ENCODE results near the gene DENND4A. TPM values are rescaled to one million over a fixed set of nuclear protein-coding genes. Genes with fewer than 3 reads are reported as not detected.

The DENND4A gene
- total and polyA plus RNA-seq, 2 donors (not counting 1 experiment from before 2014, with no cell fraction given), result 24.4 to 103 TPM

GRCh38 chr15:65642594-65642993 lies 149.5 kb downstream of the DENND4A start:
- no peak for DNase-seq
- no peak for ATAC-seq (ENCODE audit: low read depth)
- peaks cover 11% of the 10 kb centered on the region for H3K4me1 Mint-ChIP-seq
- Histone ChIP-seq H3K4me3 (ENCODE audit: control extremely low read depth in 1 of 5, extremely low read depth in 1 of 5, insufficient read depth in 1 of 5, low read depth in 2 of 5, low read length in 4 of 5) (no peak overlapping the region), H3K36me3 (replicated peaks in 1 of 2; ENCODE audit: control extremely low read depth in 1 of 2, control insufficient read depth in 1 of 2, extremely low read depth in 1 of 2, insufficient read depth in 2 of 2, low read length in 1 of 2) (peaks cover 0 to 5% of the 10 kb centered on the region in 2 experiments), H2AFZ (ENCODE audit: insufficient read depth, low read depth, low read length, poor library complexity, severe bottlenecking) (no peak overlapping the region), H3K4me2 (replicated peaks; ENCODE audit: low read depth, low read length, poor library complexity, severe bottlenecking) (no peak overlapping the region), H3K9me3 (ENCODE audit: control extremely low read depth in 1 of 3, control insufficient read depth in 2 of 3, insufficient read depth in 1 of 3, low read length in 2 of 3) (no peaks in the 10 kb centered on the region), H3K4me1 (ENCODE audit: control insufficient read depth in 2 of 2, insufficient read depth in 2 of 2, low read length in 2 of 2) (peaks cover 0 to 10% of the 10 kb centered on the region in 2 donors), H3K27ac (ENCODE audit: low read length in 2 of 2) (no peak overlapping the region), H3K9ac (ENCODE audit: low read length) (no peak overlapping the region), H3K27me3 (replicated peaks in 1 of 4; ENCODE audit: control extremely low read depth in 1 of 4, control insufficient read depth in 3 of 4, insufficient read depth in 4 of 4, low read length in 3 of 4) (no peaks in the 10 kb centered on the region), H4K20me1 (ENCODE audit: control insufficient read depth, insufficient read depth, low read length, poor library complexity, severe bottlenecking) (no peaks in the 10 kb centered on the region), H3K79me2 (ENCODE audit: control insufficient read depth, insufficient read depth, low read length) (no peaks in the 10 kb centered on the region)
- ChIA-PET CTCF (interaction anchor here (1.9 kb wide), 2 partner anchors 10 to 187 kb away, joined by 6 read pairs; no protein-coding TSS in a partner anchor), POLR2A (no interaction called here)
- intact Hi-C loops (cut with micrococcal nuclease), result no loop called here
- no peaks in the 10 kb centered on the region for H3K27me3 Mint-ChIP-seq
- TF ChIP-seq EZH2 (IDR thresholded peaks at IDR 0.05; ENCODE audit: borderline replicate concordance, insufficient read depth, low read depth, low read length, poor library complexity, severe bottlenecking), result no peak
- TF ChIP-seq CTCF (IDR thresholded peaks at IDR 0.05), result no peak
- H3K4me3 Mint-ChIP-seq, result no peak overlapping the region
- WGBS (ENCODE audit: insufficient coverage), result 94% methylated on average over 4 of the region's 6 CpGs
- H3K27ac Mint-ChIP-seq, result no peak overlapping the region
- H3K9me3 Mint-ChIP-seq (ENCODE audit: insufficient read depth), result no peaks in the 10 kb centered on the region

GRCh38 chr15:65641768-65642475 lies 150.2 kb downstream of the DENND4A start:
- H3K4me1 Mint-ChIP-seq, result peaks cover 10% of the 10 kb centered on the region
- Histone ChIP-seq H3K27me3 (replicated peaks in 1 of 4; ENCODE audit: control extremely low read depth in 1 of 4, control insufficient read depth in 3 of 4, insufficient read depth in 4 of 4, low read length in 3 of 4) (no peaks in the 10 kb centered on the region), H2AFZ (ENCODE audit: insufficient read depth, low read depth, low read length, poor library complexity, severe bottlenecking) (no peak overlapping the region), H3K36me3 (replicated peaks in 1 of 2; ENCODE audit: control extremely low read depth in 1 of 2, control insufficient read depth in 1 of 2, extremely low read depth in 1 of 2, insufficient read depth in 2 of 2, low read length in 1 of 2) (peaks cover 0 to 5% of the 10 kb centered on the region in 2 experiments), H4K20me1 (ENCODE audit: control insufficient read depth, insufficient read depth, low read length, poor library complexity, severe bottlenecking) (no peaks in the 10 kb centered on the region), H3K27ac (ENCODE audit: low read length in 2 of 2) (no peak overlapping the region), H3K79me2 (ENCODE audit: control insufficient read depth, insufficient read depth, low read length) (no peaks in the 10 kb centered on the region), H3K4me3 (ENCODE audit: control extremely low read depth in 1 of 5, extremely low read depth in 1 of 5, insufficient read depth in 1 of 5, low read depth in 2 of 5, low read length in 4 of 5) (no peak overlapping the region), H3K4me1 (ENCODE audit: control insufficient read depth in 2 of 2, insufficient read depth in 2 of 2, low read length in 2 of 2) (peaks cover 0 to 10% of the 10 kb centered on the region in 2 donors), H3K4me2 (replicated peaks; ENCODE audit: low read depth, low read length, poor library complexity, severe bottlenecking) (no peak overlapping the region), H3K9ac (ENCODE audit: low read length) (no peak overlapping the region), H3K9me3 (ENCODE audit: control extremely low read depth in 1 of 3, control insufficient read depth in 2 of 3, insufficient read depth in 1 of 3, low read length in 2 of 3) (no peaks in the 10 kb centered on the region)
- H3K9me3 Mint-ChIP-seq (ENCODE audit: insufficient read depth), result no peaks in the 10 kb centered on the region
- ChIA-PET CTCF (interaction anchor here (0.8 to 5.5 kb wide), 5 partner anchors 11 to 215 kb away, joined by 3 to 42 read pairs (median 6); no protein-coding TSS in a partner anchor), POLR2A (no interaction called here)
- 78% methylated on average over 2 of the region's 6 CpGs for WGBS (ENCODE audit: insufficient coverage)
- no peaks in the 10 kb centered on the region for H3K27me3 Mint-ChIP-seq
- ATAC-seq (ENCODE audit: low read depth) (no peak), DNase-seq (no peak)
- H3K27ac Mint-ChIP-seq, result no peak overlapping the region
- intact Hi-C loops (cut with micrococcal nuclease), result no loop called here
- TF ChIP-seq CTCF (IDR thresholded peaks at IDR 0.05) (no peak), EZH2 (IDR thresholded peaks at IDR 0.05; ENCODE audit: borderline replicate concordance, insufficient read depth, low read depth, low read length, poor library complexity, severe bottlenecking) (no peak)
- no peak overlapping the region for H3K4me3 Mint-ChIP-seq
